ENCODE measurements around the gene SPTBN1. TPM values are rescaled to one million over a fixed set of nuclear protein-coding genes. Genes with fewer than 3 reads are reported as not detected.

SPTBN1 gene
- total and polyA plus RNA-seq, 9 of the 15 experiments (the other 6 are each of a cell fraction or from before 2014, with no cell fraction given), result 8.9 to 66.8 (median 31.4) TPM

- no peak for TF ChIP-seq ZBTB8A (IDR thresholded peaks at IDR 0.05; ENCODE audit: partially characterized antibody)
- no peak for TF ChIP-seq ZNF318 (IDR thresholded peaks at IDR 0.05; ENCODE audit: borderline replicate concordance in 1 of 2, low read depth in 1 of 2)
- peak; percentile 72 for TF ChIP-seq JUN (IDR thresholded peaks at IDR 0.05; ENCODE audit: borderline replicate concordance, low read depth, low read length)
- no peak for TF ChIP-seq JUN (CRISPR knock-in tag; IDR thresholded peaks at IDR 0.05; ENCODE audit: borderline replicate concordance)
- TF ChIP-seq CBX5 (IDR thresholded peaks at IDR 0.05; ENCODE audit: borderline replicate concordance, low read depth), result no peak
- peak in 2 of 3 experiments; percentile 50 to 51 for TF ChIP-seq YY1 (IDR thresholded peaks at IDR 0.05; ENCODE audit: borderline replicate concordance in 1 of 3, control insufficient read depth in 1 of 3, extremely low read depth in 1 of 3, insufficient read depth in 3 of 3, insufficient read length in 1 of 3, insufficient replicate concordance in 2 of 3, low read depth in 1 of 3, low read length in 2 of 3)
- no peak for TF ChIP-seq ZNF354B (CRISPR knock-in tag; IDR thresholded peaks at IDR 0.05)
- no peak for TF ChIP-seq MAFK (IDR thresholded peaks at IDR 0.05; ENCODE audit: low read length)
- no peak for TF ChIP-seq ZNF324 (CRISPR knock-in tag; IDR thresholded peaks at IDR 0.05)
- peak in 1 of 2 experiments; percentile 53 for TF ChIP-seq AFF1 (IDR thresholded peaks at IDR 0.05; ENCODE audit: low read depth in 1 of 2, partially characterized antibody in 2 of 2)
- TF ChIP-seq TCF7 (IDR thresholded peaks at IDR 0.05; ENCODE audit: borderline replicate concordance), result 0 out of 2 replicates have a peak, but pooled peaks have one; percentile 10
- TF ChIP-seq KLF10 (CRISPR knock-in tag; IDR thresholded peaks at IDR 0.05), result no peak
- 0 out of 2 replicates have a peak, but pooled peaks have one; percentile 12 for TF ChIP-seq MXI1 (IDR thresholded peaks at IDR 0.05; ENCODE audit: low read depth, low read length)
- TF ChIP-seq ZNF644 (tag; IDR thresholded peaks at IDR 0.05; ENCODE audit: low read depth), result no peak
Measured at GRCh38 chr2:54558188-54559005, 102.3 kb downstream of the SPTBN1 start (continued).

Data from K562 (cell line).